RKO (cell line): ENCODE results near the gene TNFRSF13B.
A peak's percentile ranks its signal among the peaks of the same experiment; 100 is the strongest.
"Not testable (repeated sequence)": the region's sequence is repeated elsewhere in the genome, so short reads cannot be mapped to it uniquely, and the experiment has no call there.

ENCODE experiments used
- DNase-seq: peaks from one replicate; pipeline ENCODE4 v3.0.0-alpha.2; 2016; ENCODE audit warnings: low spot score

TNFRSF13B gene

GRCh38 chr17:16925461-16926060, 46.4 kb downstream of the TNFRSF13B start:
- no peak for DNase-seq

- DNase-seq = no peak
Observed at GRCh38 chr17:16924696-16925440, 47.0 kb downstream of the TNFRSF13B start.

- DNase-seq = no peak
Observed at GRCh38 chr17:16923904-16924695, 47.8 kb downstream of the TNFRSF13B start.

GRCh38 chr17:16923097-16923903, 48.6 kb downstream of the TNFRSF13B start:
- no peak for DNase-seq

- DNase-seq = no peak
Observed at GRCh38 chr17:16922386-16923096, 49.4 kb downstream of the TNFRSF13B start.

- not testable (repeated sequence) for DNase-seq
Observed at GRCh38 chr17:16921451-16921850, 50.5 kb downstream of the TNFRSF13B start.

GRCh38 chr17:16920628-16921020, 51.3 kb downstream of the TNFRSF13B start:
- no peak for DNase-seq

GRCh38 chr17:16919663-16920627, 52.0 kb downstream of the TNFRSF13B start:
- no peak for DNase-seq

GRCh38 chr17:16918443-16918842, 53.5 kb downstream of the TNFRSF13B start:
- DNase-seq = no peak

GRCh38 chr17:16917671-16918394, 54.1 kb downstream of the TNFRSF13B start:
- DNase-seq = no peak

GRCh38 chr17:16916557-16916920, 55.4 kb downstream of the TNFRSF13B start:
- no peak for DNase-seq

- peak; percentile 40 for DNase-seq
Observed at GRCh38 chr17:16915752-16916556, 56.0 kb downstream of the TNFRSF13B start.

GRCh38 chr17:16913463-16913862, 58.5 kb downstream of the TNFRSF13B start:
- DNase-seq = no peak

GRCh38 chr17:16912021-16912962, 59.6 kb downstream of the TNFRSF13B start:
- DNase-seq = no peak

- no peak for DNase-seq
Observed at GRCh38 chr17:16911141-16911937, 60.6 kb downstream of the TNFRSF13B start.

- no peak for DNase-seq
Observed at GRCh38 chr17:16910341-16910740, 61.6 kb downstream of the TNFRSF13B start.
